RWPE1 (cell line): ENCODE data around the gene TNFSF10.

Experiments used
- CTCF ChIA-PET: fragments of 350-600 bp; sonication (Branson Sonifier 250); formaldehyde crosslinking; extraction: SDS; loops from one replicate; lab custom pipeline; 2021; lab: Yijun Ruan, JAX
- POLR2A ChIA-PET: fragments of 400-600 bp; formaldehyde crosslinking; extraction: SDS; loops from one replicate; lab custom pipeline; 2020; ENCODE audit warnings: antibody characterized with exemption; ENCODE audit not compliant: low non-redundant PET; lab: Yijun Ruan, JAX
- DNase-seq: peaks from one replicate; pipeline ENCODE4 v3.0.0; 2012; ENCODE audit warnings: low spot score
- H3K27ac ChIP-seq: fragments of 450-650 bp; 2 replicates; pipeline ENCODE4 v1.5.1; 2017
- TF ChIP-seq, protein P1 (sequence below): fragments of 450-650 bp; conservative IDR thresholded peaks from 2 replicates; pipeline ENCODE4 v1.5.1; 2017; ENCODE audit warnings: low read depth, mild to moderate bottlenecking

The TNFSF10 gene

DNA sequence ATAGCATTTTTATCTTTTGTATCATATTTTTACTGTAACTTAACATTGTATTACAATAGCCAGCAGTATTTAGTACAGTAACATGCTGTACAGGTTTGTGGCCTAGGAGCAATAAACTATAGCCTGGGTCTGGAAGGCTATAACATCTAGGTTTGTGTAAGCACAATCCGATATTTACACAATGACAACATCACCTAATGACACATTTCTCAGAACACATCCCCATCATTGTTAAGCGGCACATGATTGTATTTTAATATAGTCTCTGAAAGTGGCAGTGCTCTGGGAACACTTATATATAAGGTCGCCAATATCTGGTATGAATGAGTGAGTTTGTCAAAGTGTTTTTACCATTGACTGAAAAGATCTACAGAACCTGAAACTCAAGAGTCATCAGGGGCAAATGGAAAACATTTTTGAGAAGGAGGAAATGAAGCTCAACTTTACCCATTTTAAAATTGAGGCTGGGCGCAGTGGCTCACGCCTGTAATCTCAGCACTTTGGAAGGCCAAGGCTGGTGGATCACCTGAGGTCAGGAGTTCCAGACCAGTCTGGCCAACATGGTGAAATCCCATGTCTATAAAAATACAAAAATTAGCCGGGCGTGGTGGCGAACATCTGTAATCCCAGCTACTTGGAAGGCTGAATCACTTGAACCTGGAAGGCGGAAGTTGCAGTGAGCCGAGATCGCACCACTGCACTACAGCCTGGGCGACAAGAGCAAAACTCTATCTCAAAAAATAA is 38.8 kb upstream of the TNFSF10 start:
- ChIA-PET CTCF (no interaction called here), POLR2A (no interaction called here)
- DNase-seq = no peak
- TF ChIP-seq, protein P1, sequence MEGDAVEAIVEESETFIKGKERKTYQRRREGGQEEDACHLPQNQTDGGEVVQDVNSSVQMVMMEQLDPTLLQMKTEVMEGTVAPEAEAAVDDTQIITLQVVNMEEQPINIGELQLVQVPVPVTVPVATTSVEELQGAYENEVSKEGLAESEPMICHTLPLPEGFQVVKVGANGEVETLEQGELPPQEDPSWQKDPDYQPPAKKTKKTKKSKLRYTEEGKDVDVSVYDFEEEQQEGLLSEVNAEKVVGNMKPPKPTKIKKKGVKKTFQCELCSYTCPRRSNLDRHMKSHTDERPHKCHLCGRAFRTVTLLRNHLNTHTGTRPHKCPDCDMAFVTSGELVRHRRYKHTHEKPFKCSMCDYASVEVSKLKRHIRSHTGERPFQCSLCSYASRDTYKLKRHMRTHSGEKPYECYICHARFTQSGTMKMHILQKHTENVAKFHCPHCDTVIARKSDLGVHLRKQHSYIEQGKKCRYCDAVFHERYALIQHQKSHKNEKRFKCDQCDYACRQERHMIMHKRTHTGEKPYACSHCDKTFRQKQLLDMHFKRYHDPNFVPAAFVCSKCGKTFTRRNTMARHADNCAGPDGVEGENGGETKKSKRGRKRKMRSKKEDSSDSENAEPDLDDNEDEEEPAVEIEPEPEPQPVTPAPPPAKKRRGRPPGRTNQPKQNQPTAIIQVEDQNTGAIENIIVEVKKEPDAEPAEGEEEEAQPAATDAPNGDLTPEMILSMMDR = no peak
- peak overlapping the region; percentile 96 for H3K27ac ChIP-seq

DNA sequence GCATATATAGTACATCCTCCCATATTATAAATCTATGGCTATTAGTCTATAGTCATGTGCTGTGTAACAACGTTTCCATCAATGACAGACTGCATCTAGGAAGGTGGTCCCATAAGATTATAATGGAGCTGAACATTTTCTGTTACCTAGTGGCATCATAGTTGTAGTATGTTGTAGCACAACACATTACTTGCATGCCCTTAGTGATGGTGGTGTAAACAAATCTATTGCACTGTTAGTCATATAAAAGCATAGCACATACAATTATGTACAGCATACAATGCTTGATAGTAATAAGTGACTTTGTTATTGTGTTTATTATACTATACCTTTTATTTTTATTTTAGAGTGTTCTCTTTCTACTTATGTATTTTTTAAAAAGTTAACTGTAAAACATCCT is 37.4 kb upstream of the TNFSF10 start:
- DNase-seq = no peak
- CTCF ChIA-PET = no interaction called here
- TF ChIP-seq, protein P1 = no peak
- POLR2A ChIA-PET = no interaction called here
- peak overlapping the region; percentile 96; the same call in 1 of the 2 replicates for H3K27ac ChIP-seq

DNA sequence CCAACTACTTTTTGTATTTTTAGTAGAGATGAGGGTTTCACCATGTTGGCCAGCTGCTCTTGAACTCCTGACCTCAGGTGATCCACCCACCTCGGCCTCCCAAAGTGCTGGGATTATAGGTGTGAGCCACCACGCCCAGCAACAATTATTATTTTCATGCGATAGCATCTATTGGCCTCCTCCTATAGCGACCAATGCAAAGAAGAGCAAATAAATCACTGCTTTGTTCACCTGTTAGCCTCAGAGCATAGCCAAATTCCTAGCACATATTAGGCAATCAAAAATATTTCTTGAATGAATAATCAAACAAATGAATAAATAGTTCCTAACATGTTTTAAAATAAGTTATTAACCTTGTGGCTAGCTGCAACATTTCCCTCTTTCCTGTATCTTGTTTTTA is 36.8 kb upstream of the TNFSF10 start:
- ChIA-PET CTCF (no interaction called here), POLR2A (no interaction called here)
- peak overlapping the region; percentile 70 for H3K27ac ChIP-seq
- TF ChIP-seq, protein P1 = no peak
- peak; percentile 45 for DNase-seq

DNA sequence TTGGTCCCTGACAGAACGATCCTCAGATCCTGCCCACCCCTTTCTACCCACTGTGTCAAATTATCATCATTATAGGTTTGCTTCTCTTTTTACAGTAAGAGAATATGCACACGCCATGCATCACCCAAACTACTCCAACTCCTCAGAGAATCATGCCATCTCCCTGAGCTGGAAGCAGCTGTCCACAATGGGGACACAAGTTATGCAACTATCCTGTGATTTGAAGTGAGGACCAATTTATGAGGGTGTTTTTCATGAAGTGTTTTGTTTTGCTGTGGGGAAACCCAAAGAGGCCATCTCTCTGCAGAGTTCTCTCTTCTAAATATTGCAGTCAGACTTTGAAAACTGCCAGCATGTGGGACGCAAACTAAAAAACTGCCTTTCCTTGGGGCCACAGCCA is 35.8 kb upstream of the TNFSF10 start:
- ChIA-PET POLR2A (no interaction called here), CTCF (no interaction called here)
- no peak for DNase-seq
- peak overlapping the region; percentile 72 for H3K27ac ChIP-seq
- TF ChIP-seq, protein P1 = no peak

DNA sequence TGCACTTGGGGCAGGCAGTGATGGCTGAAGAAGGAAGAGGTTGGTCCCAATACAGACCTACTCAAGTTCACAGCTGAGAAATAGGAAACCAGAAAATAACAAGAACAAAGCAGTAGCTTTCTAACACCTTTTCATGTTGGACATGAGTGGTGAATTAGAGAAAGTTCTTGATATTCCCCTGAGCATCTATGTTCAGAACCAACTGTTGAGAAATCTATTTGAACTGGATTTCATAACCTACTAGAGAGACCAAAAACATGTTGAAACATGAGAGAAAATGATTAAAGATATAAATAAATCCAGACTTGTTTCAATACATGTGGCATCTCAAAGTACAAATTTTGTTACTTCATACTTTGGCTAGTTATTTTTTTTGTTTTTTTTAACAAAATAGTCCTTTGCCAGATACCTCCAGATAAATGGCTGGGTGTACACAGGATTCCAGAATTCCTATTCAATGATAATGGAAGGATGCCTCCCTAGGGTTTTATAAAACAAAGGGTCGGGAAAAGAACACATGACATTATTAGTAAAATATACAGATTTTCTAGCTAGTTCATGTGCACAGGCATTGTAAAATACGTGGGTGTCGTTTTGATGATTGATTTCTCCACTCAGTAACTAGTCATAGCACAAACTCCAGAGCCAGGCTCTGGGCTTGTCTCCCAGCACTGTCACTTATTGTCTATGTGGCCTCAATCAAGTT is 34.4 kb upstream of the TNFSF10 start:
- ChIA-PET CTCF (no interaction called here), POLR2A (no interaction called here)
- peak overlapping the region; percentile 54 for H3K27ac ChIP-seq
- TF ChIP-seq, protein P1 = no peak
- peak; percentile 38 for DNase-seq

DNA sequence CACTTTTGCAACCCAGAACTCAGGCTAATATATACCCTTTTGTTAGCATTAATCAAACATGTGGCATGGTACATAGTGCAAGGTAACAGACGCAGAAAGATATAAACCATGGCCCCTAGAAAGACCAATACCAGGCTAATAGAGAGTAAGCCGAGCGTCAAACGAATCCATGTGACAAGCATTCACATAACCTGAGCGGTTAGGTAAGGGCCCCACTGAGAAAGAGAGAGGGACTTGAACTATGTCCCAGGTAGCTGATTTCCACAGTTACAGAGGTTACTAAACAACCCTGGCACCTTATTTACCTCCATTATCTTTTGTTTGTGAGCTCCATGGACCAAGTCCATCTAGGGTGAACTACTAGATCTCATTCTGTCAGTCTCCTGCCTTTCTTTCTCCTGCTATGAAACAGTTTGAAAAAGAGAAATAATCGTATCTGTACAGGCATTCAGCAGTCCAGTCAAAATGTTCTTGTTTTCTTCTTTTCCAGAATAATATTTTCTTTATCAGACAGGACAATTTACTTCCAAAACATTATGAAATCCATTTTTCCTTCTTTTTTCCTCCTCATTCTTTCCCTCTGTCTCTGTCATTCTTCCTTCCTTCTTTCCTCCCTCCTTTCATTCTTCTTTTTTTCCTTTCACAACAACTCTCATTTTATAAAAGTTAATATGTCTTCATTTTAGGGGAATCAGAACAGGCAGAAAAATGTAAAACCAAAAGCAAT is 30.5 kb upstream of the TNFSF10 start:
- ChIA-PET CTCF (interaction anchor here (0.6 kb wide), 1 partner anchor 37 kb away, joined by 3 read pairs; no protein-coding TSS in a partner anchor), POLR2A (no interaction called here)
- no peak overlapping the region for H3K27ac ChIP-seq
- TF ChIP-seq, protein P1 = no peak
- DNase-seq = no peak
